Measurements from ENCODE around the gene PMM2.
"Not testable (repeated sequence)": the region's sequence is repeated elsewhere in the genome, so short reads cannot be mapped to it uniquely, and the experiment has no call there.

The PMM2 gene

DNA sequence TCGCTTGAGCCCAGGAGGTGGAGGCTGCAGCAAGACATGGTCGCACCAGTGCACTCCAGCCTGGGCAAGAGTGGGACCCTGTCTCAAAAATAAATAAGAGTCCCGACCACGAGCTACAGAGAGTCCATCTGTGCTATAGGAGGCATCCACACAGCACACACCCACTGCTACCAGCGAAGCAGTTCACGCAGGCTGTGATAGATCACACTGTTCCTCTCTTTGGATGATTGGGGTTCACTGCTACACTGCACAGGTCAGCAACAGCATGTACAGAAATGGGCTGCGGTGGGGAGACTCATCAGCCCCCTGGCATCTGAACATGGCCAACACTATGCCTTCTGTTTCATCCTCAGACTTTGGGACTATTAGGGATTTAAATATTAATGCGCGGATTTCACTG, 33.8 kb downstream of the PMM2 start:
- Histone ChIP-seq H3K4me3 (ENCODE audit: low read depth, low read length) (no peak overlapping the region), H3K27ac (no peak overlapping the region), H3K36me3 (replicated peaks) (peaks cover 42% of the 10 kb centered on the region), H3K27me3 (replicated peaks) (no peaks in the 10 kb centered on the region)
- DNase-seq: no peak
- TF ChIP-seq, protein P1, sequence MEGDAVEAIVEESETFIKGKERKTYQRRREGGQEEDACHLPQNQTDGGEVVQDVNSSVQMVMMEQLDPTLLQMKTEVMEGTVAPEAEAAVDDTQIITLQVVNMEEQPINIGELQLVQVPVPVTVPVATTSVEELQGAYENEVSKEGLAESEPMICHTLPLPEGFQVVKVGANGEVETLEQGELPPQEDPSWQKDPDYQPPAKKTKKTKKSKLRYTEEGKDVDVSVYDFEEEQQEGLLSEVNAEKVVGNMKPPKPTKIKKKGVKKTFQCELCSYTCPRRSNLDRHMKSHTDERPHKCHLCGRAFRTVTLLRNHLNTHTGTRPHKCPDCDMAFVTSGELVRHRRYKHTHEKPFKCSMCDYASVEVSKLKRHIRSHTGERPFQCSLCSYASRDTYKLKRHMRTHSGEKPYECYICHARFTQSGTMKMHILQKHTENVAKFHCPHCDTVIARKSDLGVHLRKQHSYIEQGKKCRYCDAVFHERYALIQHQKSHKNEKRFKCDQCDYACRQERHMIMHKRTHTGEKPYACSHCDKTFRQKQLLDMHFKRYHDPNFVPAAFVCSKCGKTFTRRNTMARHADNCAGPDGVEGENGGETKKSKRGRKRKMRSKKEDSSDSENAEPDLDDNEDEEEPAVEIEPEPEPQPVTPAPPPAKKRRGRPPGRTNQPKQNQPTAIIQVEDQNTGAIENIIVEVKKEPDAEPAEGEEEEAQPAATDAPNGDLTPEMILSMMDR (IDR thresholded peaks at IDR 0.05; ENCODE audit: low read depth, low read length, missing control alignments): no peak
- in situ Hi-C loops (cut with HindIII; ENCODE audit: low pct_ligation_motif_present, low sequenced_read_pairs): no loop called here

DNA sequence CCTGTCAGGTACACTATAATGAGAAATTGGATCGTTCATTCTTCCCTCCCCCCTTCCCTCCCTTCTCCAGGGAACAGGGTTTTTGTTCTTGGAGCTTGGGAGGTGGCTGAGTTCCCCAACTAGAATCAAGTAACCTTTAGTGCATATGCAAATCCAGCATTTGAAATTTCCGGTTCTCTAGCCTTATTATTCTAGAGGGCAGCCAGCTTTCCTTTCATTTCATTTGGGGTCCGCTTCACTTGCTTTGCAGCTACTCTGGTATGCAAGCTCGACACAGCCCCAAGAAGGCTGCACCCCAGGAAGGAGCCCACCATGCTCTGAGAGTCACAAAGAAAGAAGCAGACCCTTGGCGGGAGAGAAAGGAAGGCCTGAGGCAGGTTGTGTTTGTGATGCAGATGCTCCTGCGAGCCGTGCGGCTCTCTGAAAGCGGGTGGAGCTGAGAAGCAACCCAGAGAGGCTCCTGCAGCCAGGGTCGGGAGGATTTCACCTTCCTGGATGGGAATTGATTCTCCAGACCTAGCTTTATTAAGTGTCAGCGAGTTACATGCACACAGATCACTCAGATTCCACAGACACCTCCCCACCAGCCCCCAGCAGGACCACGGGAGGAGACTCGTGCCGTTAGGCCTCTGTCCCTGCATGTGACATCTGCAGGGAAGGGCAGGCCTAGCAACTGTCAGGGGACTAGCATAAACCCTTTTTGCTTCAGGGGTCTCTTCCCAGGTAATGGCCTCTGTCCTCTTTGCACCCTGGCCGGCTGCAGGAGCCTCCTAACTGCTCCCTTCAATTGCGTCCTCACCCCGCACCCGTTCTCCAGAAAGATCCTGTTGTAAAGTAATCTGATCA, 34.5 kb downstream of the PMM2 start:
- Histone ChIP-seq H3K27ac (no peak overlapping the region), H3K4me3 (ENCODE audit: low read depth, low read length) (no peak overlapping the region), H3K36me3 (replicated peaks) (peaks cover 38% of the 10 kb centered on the region), H3K27me3 (replicated peaks) (no peaks in the 10 kb centered on the region)
- in situ Hi-C loops (cut with HindIII; ENCODE audit: low pct_ligation_motif_present, low sequenced_read_pairs): no loop called here
- TF ChIP-seq, protein P1 (IDR thresholded peaks at IDR 0.05; ENCODE audit: low read depth, low read length, missing control alignments): no peak
- DNase-seq: no peak

DNA sequence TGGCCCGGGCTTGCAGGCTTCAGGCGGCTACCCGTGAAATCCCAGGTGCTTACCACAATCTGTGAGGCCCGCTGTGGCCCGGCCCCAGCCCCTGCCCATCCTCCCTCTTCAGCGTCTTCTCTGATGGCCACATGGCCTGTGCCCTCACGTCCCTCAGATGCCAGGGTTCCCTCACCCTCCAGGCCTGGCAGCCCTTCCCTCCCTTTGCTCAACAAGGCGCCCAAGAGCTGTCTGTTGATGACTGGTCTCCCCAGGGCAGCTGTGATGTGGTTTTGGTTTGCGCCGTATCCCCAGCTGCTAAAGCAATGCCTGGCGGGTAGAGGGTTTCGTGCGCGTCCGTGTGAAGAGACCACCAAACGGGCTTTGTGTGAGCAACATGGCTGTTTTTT, 35.1 kb downstream of the PMM2 start:
- H3K27ac ChIP-seq: no peak overlapping the region
- H3K4me3 ChIP-seq (ENCODE audit: low read depth, low read length): no peak overlapping the region
- H3K36me3 ChIP-seq (replicated peaks): peaks cover 38% of the 10 kb centered on the region
- TF ChIP-seq, protein P1 (IDR thresholded peaks at IDR 0.05; ENCODE audit: low read depth, low read length, missing control alignments): no peak
- in situ Hi-C loops (cut with HindIII; ENCODE audit: low pct_ligation_motif_present, low sequenced_read_pairs): no loop called here
- no peaks in the 10 kb centered on the region for H3K27me3 ChIP-seq (replicated peaks)
- no peak for DNase-seq

DNA sequence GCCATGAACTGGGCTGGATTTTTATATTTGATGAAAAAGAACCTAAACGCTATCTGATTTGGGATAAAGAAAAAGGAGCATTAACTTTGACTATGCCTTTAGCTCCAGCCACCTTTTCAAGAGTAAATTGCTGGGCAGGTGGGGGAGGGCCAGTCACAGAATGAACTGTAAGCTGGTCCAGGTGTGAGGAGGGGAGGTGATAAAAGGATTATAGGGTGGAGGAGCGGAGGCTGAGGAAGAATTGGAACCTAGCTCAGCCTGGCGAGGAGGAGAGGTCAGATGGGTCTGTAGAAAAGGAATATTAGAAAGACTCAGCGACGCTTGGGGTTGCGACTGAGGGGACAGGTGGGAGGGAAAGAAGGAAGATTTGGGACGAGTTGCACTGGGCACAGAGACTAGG, 39.2 kb downstream of the PMM2 start:
- DNase-seq; H3K4me3 ChIP-seq (ENCODE audit: low read depth, low read length); in situ Hi-C loops (cut with HindIII; ENCODE audit: low pct_ligation_motif_present, low sequenced_read_pairs); H3K27me3 ChIP-seq (replicated peaks); H3K27ac ChIP-seq: not testable (repeated sequence)
- peaks cover 11% of the 10 kb centered on the region for H3K36me3 ChIP-seq (replicated peaks)

DNA sequence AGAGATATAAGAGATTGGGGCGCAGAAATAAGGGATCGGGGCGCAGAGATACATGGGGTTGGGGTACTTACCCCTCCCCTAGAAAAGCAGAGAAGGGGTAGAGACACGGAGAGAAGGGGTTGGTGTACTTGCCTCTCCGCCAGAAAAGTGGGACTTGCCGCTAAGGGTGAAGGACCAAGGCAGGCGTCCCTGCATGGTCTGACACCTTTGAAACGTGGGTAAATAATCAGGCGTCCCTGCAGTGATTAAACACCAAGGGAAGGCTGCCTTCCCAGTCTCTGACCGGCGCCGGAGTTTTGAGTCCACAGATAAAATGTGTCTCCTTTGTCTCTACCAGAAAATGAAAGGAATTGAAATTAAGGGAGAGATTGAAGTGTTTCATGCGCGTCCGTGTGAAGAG, 40.0 kb downstream of the PMM2 start:
- in situ Hi-C loops (cut with HindIII; ENCODE audit: low pct_ligation_motif_present, low sequenced_read_pairs); H3K36me3 ChIP-seq (replicated peaks); DNase-seq; H3K4me3 ChIP-seq (ENCODE audit: low read depth, low read length); H3K27me3 ChIP-seq (replicated peaks); H3K27ac ChIP-seq: not testable (repeated sequence)

DNA sequence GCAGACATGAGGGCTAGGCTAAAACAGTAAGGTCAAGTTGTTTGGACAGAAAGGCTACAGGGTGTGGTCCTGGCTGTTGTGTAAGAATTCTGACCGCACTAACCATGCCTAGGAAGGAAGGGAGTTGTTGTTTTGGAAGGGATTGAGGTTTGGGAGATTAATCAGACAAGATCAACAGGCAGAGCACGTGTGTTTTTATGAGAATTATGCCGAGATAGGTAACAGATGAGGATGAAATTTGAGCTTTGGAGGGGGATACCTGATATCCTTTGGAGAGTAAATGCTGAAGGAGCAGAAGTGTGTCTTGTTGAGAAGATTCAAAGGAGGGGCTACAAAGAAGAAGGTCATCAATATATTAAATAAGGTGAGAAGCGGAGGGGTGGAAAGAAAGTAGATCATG, 44.4 kb downstream of the PMM2 start:
- H3K27me3 ChIP-seq (replicated peaks); DNase-seq; in situ Hi-C loops (cut with HindIII; ENCODE audit: low pct_ligation_motif_present, low sequenced_read_pairs); H3K27ac ChIP-seq; H3K4me3 ChIP-seq (ENCODE audit: low read depth, low read length): not testable (repeated sequence)
- peaks cover 10% of the 10 kb centered on the region for H3K36me3 ChIP-seq (replicated peaks)

DNA sequence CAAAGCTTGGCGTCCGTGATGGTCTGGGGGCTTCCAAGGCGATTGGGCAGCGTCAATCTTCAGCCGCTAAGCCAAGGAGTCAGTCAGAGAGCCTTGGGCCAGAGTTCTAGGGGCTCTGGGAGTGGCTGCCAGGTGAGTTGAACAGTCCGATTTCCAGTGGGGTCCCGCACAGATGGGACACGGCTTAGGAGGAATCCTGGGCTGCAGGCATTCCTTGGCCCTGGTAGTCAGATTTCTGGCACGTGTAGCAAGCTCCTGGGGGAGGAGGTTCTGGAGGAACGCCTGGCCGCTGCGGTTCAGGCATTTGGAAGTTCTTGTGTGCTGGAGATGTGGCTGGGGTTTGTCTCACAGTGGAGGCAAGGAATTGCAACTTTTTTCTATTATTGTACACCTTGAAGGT, 45.7 kb downstream of the PMM2 start:
- H3K27ac ChIP-seq; H3K4me3 ChIP-seq (ENCODE audit: low read depth, low read length); in situ Hi-C loops (cut with HindIII; ENCODE audit: low pct_ligation_motif_present, low sequenced_read_pairs); H3K27me3 ChIP-seq (replicated peaks); DNase-seq: not testable (repeated sequence)
- peaks cover 18% of the 10 kb centered on the region for H3K36me3 ChIP-seq (replicated peaks)

DNA sequence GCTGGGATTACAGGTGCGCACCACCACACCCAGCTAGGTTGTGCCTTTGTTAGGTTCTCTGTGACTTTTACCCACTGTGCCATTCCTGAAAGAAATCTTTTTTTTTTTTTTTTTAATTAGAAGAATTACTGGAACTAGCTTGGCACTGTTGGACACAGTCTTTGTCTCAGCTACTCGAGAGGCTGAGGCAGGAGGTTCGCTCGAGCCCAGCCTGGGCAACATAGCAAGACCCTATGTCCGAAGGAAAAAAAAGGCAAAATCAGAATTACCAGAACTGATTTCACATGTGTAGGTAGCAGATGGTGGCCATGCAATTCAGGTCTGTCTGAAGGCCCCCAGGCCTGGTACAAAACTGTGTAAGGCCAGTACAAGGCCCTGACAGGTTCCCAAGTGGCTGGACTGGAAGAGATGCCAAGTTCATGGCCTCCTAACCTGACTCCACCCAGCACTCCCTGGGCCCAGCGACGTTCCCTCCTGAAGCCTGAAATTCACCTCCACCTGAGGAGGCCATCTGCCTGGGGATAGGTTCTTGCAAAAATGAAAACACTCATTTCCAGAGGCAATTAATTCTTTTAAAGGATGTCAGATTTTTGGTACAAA, 48.2 kb downstream of the PMM2 start:
- no peak for DNase-seq
- no peak overlapping the region for H3K4me3 ChIP-seq (ENCODE audit: low read depth, low read length)
- in situ Hi-C loops (cut with HindIII; ENCODE audit: low pct_ligation_motif_present, low sequenced_read_pairs): no loop called here
- H3K27me3 ChIP-seq (replicated peaks): no peaks in the 10 kb centered on the region
- no peak overlapping the region for H3K27ac ChIP-seq
- H3K36me3 ChIP-seq (replicated peaks): peaks cover 37% of the 10 kb centered on the region
- TF ChIP-seq, protein P1 (IDR thresholded peaks at IDR 0.05; ENCODE audit: low read depth, low read length, missing control alignments): no peak
